ENCODE data around the gene ST6GALNAC5. TPM values are rescaled to one million over a fixed set of nuclear protein-coding genes. Genes with fewer than 3 reads are reported as not detected.
A peak's percentile ranks its signal among the peaks of the same experiment; 100 is the strongest.

Gene ST6GALNAC5
- total and polyA plus RNA-seq, 2 experiments from 2014 or later = 4.1 to 19.2 TPM

GRCh38 chr1:77012066-77012465, 144.8 kb downstream of the ST6GALNAC5 start (continued):
- TF ChIP-seq EZH2 (IDR thresholded peaks at IDR 0.05; ENCODE audit: low read depth, unreplicated experiment) (no peak), ZNF331 (CRISPR knock-in tag; IDR thresholded peaks at IDR 0.05; ENCODE audit: low read depth) (no peak), NANOG (IDR thresholded peaks at IDR 0.05; ENCODE audit: borderline replicate concordance) (no peak), ZNF114 (CRISPR knock-in tag; IDR thresholded peaks at IDR 0.05) (no peak), ZNF462 (CRISPR knock-in tag; IDR thresholded peaks at IDR 0.05) (no peak)

GRCh38 chr1:77014073-77014788, 147.0 kb downstream of the ST6GALNAC5 start:
- Mint-ChIP-seq H3K9me3 (no peaks in the 10 kb centered on the region), H3K4me3 (no peak overlapping the region), H3K27ac (no peak overlapping the region), H3K4me1 (peaks cover 39% of the 10 kb centered on the region), H3K27me3 (ENCODE audit: insufficient read depth, low read depth, poor library complexity) (no peaks in the 10 kb centered on the region), H3K36me3 (ENCODE audit: low read depth) (peaks cover 2% of the 10 kb centered on the region; the same call in 1 of the 3 replicates)
- ATAC-seq (no peak), DNase-seq (ENCODE audit: low spot score) (peak; percentile 43)
- Histone ChIP-seq H3K36me3 (ENCODE audit: insufficient read depth) (no peaks in the 10 kb centered on the region), H3K4me3 (no peak overlapping the region), H3F3A (replicated peaks; ENCODE audit: low read depth) (no peaks in the 10 kb centered on the region), H3K4me1 (ENCODE audit: insufficient read depth) (peaks cover 20% of the 10 kb centered on the region), H3K79me2 (replicated peaks; ENCODE audit: insufficient read depth) (no peaks in the 10 kb centered on the region), H3K4me2 (no peak overlapping the region), H3K9me2 (ENCODE audit: insufficient read depth) (peaks cover 5% of the 10 kb centered on the region), H4K20me1 (replicated peaks; ENCODE audit: insufficient read depth) (no peaks in the 10 kb centered on the region), H3K27ac (ENCODE audit: low read depth) (no peak overlapping the region), H3K27me3 (ENCODE audit: insufficient read depth) (no peaks in the 10 kb centered on the region), H2AFZ (no peak overlapping the region)
- TF ChIP-seq EZH2phosphoT487 (IDR thresholded peaks at IDR 0.05; ENCODE audit: unreplicated experiment) (no peak), ZNF331 (CRISPR knock-in tag; IDR thresholded peaks at IDR 0.05; ENCODE audit: low read depth) (no peak), STAT1 (IDR thresholded peaks at IDR 0.05; ENCODE audit: unreplicated experiment) (no peak), NANOG (IDR thresholded peaks at IDR 0.05; ENCODE audit: borderline replicate concordance) (no peak), POLR2AphosphoS5 (IDR thresholded peaks at IDR 0.05; ENCODE audit: low read depth) (no peak), ETS1 (IDR thresholded peaks at IDR 0.05) (no peak), CREB1 (CRISPR knock-in tag; IDR thresholded peaks at IDR 0.05; ENCODE audit: low read depth) (no peak), CTCF (conservative IDR thresholded peaks at IDR 0.05; ENCODE audit: low read depth in 2 of 2) (no peak), REST (IDR thresholded peaks at IDR 0.05; ENCODE audit: unreplicated experiment) (no peak)
